Astrocyte (in vitro differentiated cells and primary cell): Measurements from ENCODE around the gene FAM241A.

ENCODE experiments used
- CTCF ChIP-seq: IDR thresholded peaks from 2 replicates; pipeline ENCODE4 v1.5.1; 2011; ENCODE audit warnings: low read depth, mild to moderate bottlenecking, inconsistent platforms, low read length, moderate library complexity; ENCODE audit not compliant: insufficient read depth
- EZH2 ChIP-seq: IDR thresholded peaks from 2 replicates; pipeline ENCODE4 v1.6.1; 2012; ENCODE audit warnings: mild to moderate bottlenecking, low read length, inconsistent platforms; ENCODE audit not compliant: insufficient read depth

- TF ChIP-seq EZH2 = no peak
- no peak for TF ChIP-seq CTCF
Observed at GRCh38 chr4:112156553-112156952, 11.3 kb downstream of the FAM241A start.
